Astrocyte (in vitro differentiated cells and primary cell): Measurements from ENCODE around the gene MAPKAPK2.

Experiments
- EZH2 ChIP-seq: IDR thresholded peaks from 2 replicates; pipeline ENCODE4 v1.6.1; 2012; ENCODE audit warnings: mild to moderate bottlenecking, low read length, inconsistent platforms; ENCODE audit not compliant: insufficient read depth
- TF ChIP-seq, protein P1 (sequence below): IDR thresholded peaks from 2 replicates; pipeline ENCODE4 v1.5.1; 2011; ENCODE audit warnings: low read depth, mild to moderate bottlenecking, inconsistent platforms, low read length, moderate library complexity; ENCODE audit not compliant: insufficient read depth

DNA sequence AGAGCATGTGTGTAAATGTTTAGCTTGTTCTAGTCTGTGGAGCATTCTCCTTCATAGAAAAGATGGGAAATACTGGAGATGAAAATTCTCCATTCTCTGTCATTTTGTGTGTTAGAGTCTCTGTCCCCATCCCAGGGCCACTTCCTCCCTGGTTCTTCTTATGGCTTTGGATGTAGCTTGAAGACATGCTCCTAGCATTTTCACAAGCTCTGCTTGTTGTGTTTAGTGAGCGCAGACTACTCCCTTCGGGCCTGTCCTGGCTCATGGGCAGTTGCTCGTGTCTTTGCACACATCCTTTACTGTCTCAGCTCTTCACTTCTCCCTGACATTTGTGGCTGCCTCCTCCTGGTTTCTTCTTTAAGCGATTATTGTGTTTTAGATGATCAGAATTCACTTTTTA lies 30.4 kb downstream of the MAPKAPK2 start:
- TF ChIP-seq EZH2: no peak
- TF ChIP-seq, protein P1, sequence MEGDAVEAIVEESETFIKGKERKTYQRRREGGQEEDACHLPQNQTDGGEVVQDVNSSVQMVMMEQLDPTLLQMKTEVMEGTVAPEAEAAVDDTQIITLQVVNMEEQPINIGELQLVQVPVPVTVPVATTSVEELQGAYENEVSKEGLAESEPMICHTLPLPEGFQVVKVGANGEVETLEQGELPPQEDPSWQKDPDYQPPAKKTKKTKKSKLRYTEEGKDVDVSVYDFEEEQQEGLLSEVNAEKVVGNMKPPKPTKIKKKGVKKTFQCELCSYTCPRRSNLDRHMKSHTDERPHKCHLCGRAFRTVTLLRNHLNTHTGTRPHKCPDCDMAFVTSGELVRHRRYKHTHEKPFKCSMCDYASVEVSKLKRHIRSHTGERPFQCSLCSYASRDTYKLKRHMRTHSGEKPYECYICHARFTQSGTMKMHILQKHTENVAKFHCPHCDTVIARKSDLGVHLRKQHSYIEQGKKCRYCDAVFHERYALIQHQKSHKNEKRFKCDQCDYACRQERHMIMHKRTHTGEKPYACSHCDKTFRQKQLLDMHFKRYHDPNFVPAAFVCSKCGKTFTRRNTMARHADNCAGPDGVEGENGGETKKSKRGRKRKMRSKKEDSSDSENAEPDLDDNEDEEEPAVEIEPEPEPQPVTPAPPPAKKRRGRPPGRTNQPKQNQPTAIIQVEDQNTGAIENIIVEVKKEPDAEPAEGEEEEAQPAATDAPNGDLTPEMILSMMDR: no peak
